ENCODE data around the gene ZNF143. TPM values are rescaled to one million over a fixed set of nuclear protein-coding genes. Genes with fewer than 3 reads are reported as not detected.

The ZNF143 gene
- total RNA-seq, 1 experiment from 2014 or later: 29.5 TPM

GRCh38 chr11:9530901-9531625 is 70.3 kb downstream of the ZNF143 start:
- H3K36me3 ChIP-seq (ENCODE audit: insufficient read depth, low read length, poor library complexity, severe bottlenecking): no peaks in the 10 kb centered on the region
- TF ChIP-seq EZH2 (IDR thresholded peaks at IDR 0.05; ENCODE audit: borderline replicate concordance, low read depth, low read length, poor library complexity, severe bottlenecking): no peak
- no peak for TF ChIP-seq CTCF (conservative IDR thresholded peaks at IDR 0.05; ENCODE audit: low read depth, low read length)

GRCh38 chr11:9533058-9533457 is 72.2 kb downstream of the ZNF143 start:
- Histone ChIP-seq H3K4me1 (ENCODE audit: insufficient read depth, low read length, poor library complexity, severe bottlenecking) (peaks cover 14% of the 10 kb centered on the region), H3K9me3 (ENCODE audit: low read depth, low read length, poor library complexity, severe bottlenecking) (no peaks in the 10 kb centered on the region), H3K27ac (ENCODE audit: low read depth, low read length, poor library complexity, severe bottlenecking) (no peak overlapping the region), H3K4me3 (ENCODE audit: low read depth, low read length, poor library complexity, severe bottlenecking) (no peak overlapping the region), H3K36me3 (ENCODE audit: insufficient read depth, low read length, poor library complexity, severe bottlenecking) (no peaks in the 10 kb centered on the region), H3K27me3 (replicated peaks; ENCODE audit: insufficient read depth, low read depth, low read length, poor library complexity) (no peaks in the 10 kb centered on the region)
- no peak for DNase-seq (ENCODE audit: low spot score)
- BruUV-seq (replicated peaks): no TSS peak
- TF ChIP-seq EZH2 (IDR thresholded peaks at IDR 0.05; ENCODE audit: borderline replicate concordance, low read depth, low read length, poor library complexity, severe bottlenecking) (no peak), CTCF (conservative IDR thresholded peaks at IDR 0.05; ENCODE audit: low read depth, low read length) (no peak)
- CTCF ChIA-PET: no interaction called here
- intact Hi-C loops (cut with micrococcal nuclease; ENCODE audit: unreplicated experiment): loop anchor here (10.0 kb wide), 1 partner anchor 212 kb away; no protein-coding TSS in a partner anchor
- POLR2A ChIA-PET (ENCODE audit: low non-redundant PET): no interaction called here

More at GRCh38 chr11:9530901-9531625, 70.3 kb downstream of the ZNF143 start:
- ChIA-PET CTCF (no interaction called here), POLR2A (ENCODE audit: low non-redundant PET) (no interaction called here)
- Histone ChIP-seq H3K9me3 (ENCODE audit: low read depth, low read length, poor library complexity, severe bottlenecking) (no peaks in the 10 kb centered on the region), H3K27ac (ENCODE audit: low read depth, low read length, poor library complexity, severe bottlenecking) (no peak overlapping the region), H3K27me3 (replicated peaks; ENCODE audit: insufficient read depth, low read depth, low read length, poor library complexity) (no peaks in the 10 kb centered on the region), H3K4me3 (ENCODE audit: low read depth, low read length, poor library complexity, severe bottlenecking) (no peak overlapping the region), H3K4me1 (ENCODE audit: insufficient read depth, low read length, poor library complexity, severe bottlenecking) (peaks cover 26% of the 10 kb centered on the region)
- intact Hi-C loops (cut with micrococcal nuclease; ENCODE audit: unreplicated experiment): loop anchor here (10.0 kb wide), 1 partner anchor 214 kb away; no protein-coding TSS in a partner anchor
- BruUV-seq (replicated peaks): no TSS peak
- DNase-seq (ENCODE audit: low spot score): no peak

GRCh38 chr11:9533736-9534473 is 73.1 kb downstream of the ZNF143 start:
- H3K4me1 ChIP-seq (ENCODE audit: insufficient read depth, low read length, poor library complexity, severe bottlenecking): peaks cover 7% of the 10 kb centered on the region
- TF ChIP-seq CTCF (conservative IDR thresholded peaks at IDR 0.05; ENCODE audit: low read depth, low read length) (no peak), EZH2 (IDR thresholded peaks at IDR 0.05; ENCODE audit: borderline replicate concordance, low read depth, low read length, poor library complexity, severe bottlenecking) (no peak)
- BruUV-seq (replicated peaks): no TSS peak
- ChIA-PET CTCF (interaction anchor here (0.7 kb wide), 1 partner anchor 459 kb away, joined by 7 read pairs; no protein-coding TSS in a partner anchor), POLR2A (ENCODE audit: low non-redundant PET) (no interaction called here)
- H3K36me3 ChIP-seq (ENCODE audit: insufficient read depth, low read length, poor library complexity, severe bottlenecking): no peaks in the 10 kb centered on the region
- no peaks in the 10 kb centered on the region for H3K9me3 ChIP-seq (ENCODE audit: low read depth, low read length, poor library complexity, severe bottlenecking)
- no peak overlapping the region for H3K27ac ChIP-seq (ENCODE audit: low read depth, low read length, poor library complexity, severe bottlenecking)
- intact Hi-C loops (cut with micrococcal nuclease; ENCODE audit: unreplicated experiment): loop anchor here (10.0 kb wide), 1 partner anchor 211 kb away; no protein-coding TSS in a partner anchor
- no peak for DNase-seq (ENCODE audit: low spot score)
- no peak overlapping the region for H3K4me3 ChIP-seq (ENCODE audit: low read depth, low read length, poor library complexity, severe bottlenecking)
- no peaks in the 10 kb centered on the region for H3K27me3 ChIP-seq (replicated peaks; ENCODE audit: insufficient read depth, low read depth, low read length, poor library complexity)

Data from A673 (cell line).